Measurements from ENCODE around the gene BCAS1. TPM values are rescaled to one million over a fixed set of nuclear protein-coding genes. Genes with fewer than 3 reads are reported as not detected.
A peak's percentile ranks its signal among the peaks of the same experiment; 100 is the strongest.
"Not testable (repeated sequence)": the region's sequence is repeated elsewhere in the genome, so short reads cannot be mapped to it uniquely, and the experiment has no call there.

Gene BCAS1
- total and polyA plus RNA-seq, 12 donors: 0.07 to 2.3 (median 0.13) TPM; not detected in 7

- no peak overlapping the region for H3K27ac ChIP-seq
- no peaks in the 10 kb centered on the region for H3K27me3 ChIP-seq
- H3K9me3 ChIP-seq (replicated peaks in 1 of 3): no peaks in the 10 kb centered on the region
- no peak overlapping the region for H3K4me3 ChIP-seq
- no peaks in the 10 kb centered on the region for H3K36me3 ChIP-seq (replicated peaks in 1 of 2)
- peaks cover 0 to 44% of the 10 kb centered on the region in 2 donors for H3K4me1 ChIP-seq (replicated peaks in 1 of 2)
- no peak for DNase-seq
- WGBS, 4 donors: 64 to 71% (median 67%) methylated on average over 5 of the region's 5 CpGs
- intact Hi-C loops (cut with DNase I): no loop called here
- TF ChIP-seq POLR2A (IDR thresholded peaks at IDR 0.05) (no peak), CTCF (IDR thresholded peaks at IDR 0.05) (no peak)
Measured at GRCh38 chr20:53937339-53937741, 133.1 kb downstream of the BCAS1 start.

GRCh38 chr20:53935344-53936084 is 134.9 kb downstream of the BCAS1 start:
- Histone ChIP-seq H3K4me3 (no peak overlapping the region), H3K27me3 (no peaks in the 10 kb centered on the region), H3K36me3 (replicated peaks in 1 of 2) (no peaks in the 10 kb centered on the region), H3K27ac (peak overlapping the region in 4 of 5 donors; percentile 14 to 66 (median 42)), H3K4me1 (replicated peaks in 1 of 2) (peaks cover 0 to 34% of the 10 kb centered on the region in 2 donors), H3K9me3 (replicated peaks in 1 of 3) (no peaks in the 10 kb centered on the region)
- no peak for DNase-seq
- TF ChIP-seq POLR2A (IDR thresholded peaks at IDR 0.05) (no peak), CTCF (IDR thresholded peaks at IDR 0.05) (no peak)
- intact Hi-C loops (cut with DNase I): no loop called here
- 68 to 78% (median 72%) methylated on average over 5 of the region's 5 CpGs for WGBS, 4 donors

- H3K4me3 ChIP-seq: no peak overlapping the region
- no peaks in the 10 kb centered on the region for H3K27me3 ChIP-seq
- H3K4me1 ChIP-seq (replicated peaks in 1 of 2): peaks cover 0 to 28% of the 10 kb centered on the region in 2 donors
- H3K27ac ChIP-seq: peak overlapping the region in 4 of 5 donors; percentile 14 to 66 (median 42)
- TF ChIP-seq POLR2A (IDR thresholded peaks at IDR 0.05) (no peak), CTCF (IDR thresholded peaks at IDR 0.05) (no peak)
- intact Hi-C loops (cut with DNase I): no loop called here
- 44 to 55% (median 52%) methylated on average over 6 of the region's 6 CpGs for WGBS, 4 donors
- peak in 3 of 7 donors; percentile 44 to 74 (median 44) for DNase-seq
- no peaks in the 10 kb centered on the region for H3K36me3 ChIP-seq (replicated peaks in 1 of 2)
- no peaks in the 10 kb centered on the region for H3K9me3 ChIP-seq (replicated peaks in 1 of 3)
Measured at GRCh38 chr20:53934421-53935343, 135.7 kb downstream of the BCAS1 start.

- Histone ChIP-seq H3K9me3 (replicated peaks in 1 of 3) (no peaks in the 10 kb centered on the region), H3K27me3 (no peaks in the 10 kb centered on the region), H3K4me3 (no peak overlapping the region), H3K4me1 (replicated peaks in 1 of 2) (peaks cover 0 to 21% of the 10 kb centered on the region in 2 donors), H3K27ac (peak overlapping the region in 1 of 5 donors; percentile 4), H3K36me3 (replicated peaks in 1 of 2) (no peaks in the 10 kb centered on the region)
- 72 to 83% (median 77%) methylated on average over 2 of the region's 2 CpGs for WGBS, 4 donors
- no peak for TF ChIP-seq CTCF (IDR thresholded peaks at IDR 0.05)
- TF ChIP-seq POLR2A (IDR thresholded peaks at IDR 0.05): no peak
- DNase-seq: no peak
- intact Hi-C loops (cut with DNase I): no loop called here
Measured at GRCh38 chr20:53933232-53933846, 137.1 kb downstream of the BCAS1 start.

GRCh38 chr20:53932655-53933192 is 137.7 kb downstream of the BCAS1 start:
- 87 to 97% (median 89%) methylated on average over 5 of the region's 5 CpGs for WGBS, 4 donors
- DNase-seq; H3K36me3 ChIP-seq (replicated peaks in 1 of 2); H3K27me3 ChIP-seq; H3K9me3 ChIP-seq (replicated peaks in 1 of 3); H3K27ac ChIP-seq; intact Hi-C loops (cut with DNase I); H3K4me3 ChIP-seq: not testable (repeated sequence)
- peaks cover 0 to 21% of the 10 kb centered on the region in 2 donors for H3K4me1 ChIP-seq (replicated peaks in 1 of 2)

Measured in adrenal gland (tissue), 12 donors.